ENCODE data around the gene OXSM.

Gene OXSM

DNA sequence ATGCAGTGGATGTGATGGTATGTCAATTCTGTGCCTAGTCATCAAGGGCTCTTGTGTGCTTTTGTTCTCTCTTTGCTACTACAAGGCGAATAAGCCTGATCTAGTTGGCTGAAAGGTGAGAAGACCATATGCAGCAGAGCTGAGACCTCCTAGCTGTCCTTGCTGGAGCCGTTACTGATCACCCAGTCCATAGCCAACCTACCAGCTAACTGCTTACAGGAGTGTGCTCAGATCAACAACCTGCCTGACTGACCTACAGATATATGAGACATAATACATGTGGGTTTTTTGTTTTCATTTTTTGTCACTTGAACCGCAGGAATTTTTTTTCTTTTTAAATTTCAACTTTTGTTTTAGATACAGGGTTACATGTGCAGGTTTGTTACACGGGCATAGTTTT lies 22.8 kb downstream of the OXSM start:
- H3K36me3 ChIP-seq (ENCODE audit: control insufficient read depth, insufficient read depth, low read length) = no peaks in the 10 kb centered on the region
- H3K4me3 ChIP-seq (replicated peaks; ENCODE audit: low read depth, low read length) = no peak overlapping the region
- no peaks in the 10 kb centered on the region for H3K27me3 ChIP-seq (replicated peaks; ENCODE audit: control insufficient read depth, insufficient read depth, low read length)
- DNase-seq (ENCODE audit: extremely low read depth, insufficient read length) = no peak
- TF ChIP-seq, protein P1, sequence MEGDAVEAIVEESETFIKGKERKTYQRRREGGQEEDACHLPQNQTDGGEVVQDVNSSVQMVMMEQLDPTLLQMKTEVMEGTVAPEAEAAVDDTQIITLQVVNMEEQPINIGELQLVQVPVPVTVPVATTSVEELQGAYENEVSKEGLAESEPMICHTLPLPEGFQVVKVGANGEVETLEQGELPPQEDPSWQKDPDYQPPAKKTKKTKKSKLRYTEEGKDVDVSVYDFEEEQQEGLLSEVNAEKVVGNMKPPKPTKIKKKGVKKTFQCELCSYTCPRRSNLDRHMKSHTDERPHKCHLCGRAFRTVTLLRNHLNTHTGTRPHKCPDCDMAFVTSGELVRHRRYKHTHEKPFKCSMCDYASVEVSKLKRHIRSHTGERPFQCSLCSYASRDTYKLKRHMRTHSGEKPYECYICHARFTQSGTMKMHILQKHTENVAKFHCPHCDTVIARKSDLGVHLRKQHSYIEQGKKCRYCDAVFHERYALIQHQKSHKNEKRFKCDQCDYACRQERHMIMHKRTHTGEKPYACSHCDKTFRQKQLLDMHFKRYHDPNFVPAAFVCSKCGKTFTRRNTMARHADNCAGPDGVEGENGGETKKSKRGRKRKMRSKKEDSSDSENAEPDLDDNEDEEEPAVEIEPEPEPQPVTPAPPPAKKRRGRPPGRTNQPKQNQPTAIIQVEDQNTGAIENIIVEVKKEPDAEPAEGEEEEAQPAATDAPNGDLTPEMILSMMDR (IDR thresholded peaks at IDR 0.05; ENCODE audit: insufficient read depth, low read length, poor library complexity, severe bottlenecking) = no peak

DNA sequence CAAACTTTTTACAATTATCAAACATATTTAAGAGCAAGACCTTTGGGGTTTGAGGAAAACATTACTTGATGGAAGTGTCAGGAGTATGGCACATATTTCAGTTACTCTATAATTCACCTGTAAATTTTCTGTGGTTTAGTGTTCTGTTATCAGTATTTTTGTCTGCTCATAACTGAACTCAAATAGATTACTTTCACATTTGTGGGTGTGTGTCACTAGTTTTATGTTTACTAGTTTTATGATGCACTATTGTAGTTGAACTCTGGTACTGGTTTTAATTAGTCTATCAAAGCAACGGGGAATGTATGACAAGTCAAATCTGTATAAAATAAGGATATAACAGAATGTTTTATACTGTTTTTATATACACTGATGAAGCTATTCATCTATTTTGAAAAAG lies 27.2 kb downstream of the OXSM start:
- H3K4me3 ChIP-seq (replicated peaks; ENCODE audit: low read depth, low read length) = no peak overlapping the region
- TF ChIP-seq, protein P1 (IDR thresholded peaks at IDR 0.05; ENCODE audit: insufficient read depth, low read length, poor library complexity, severe bottlenecking) = no peak
- no peaks in the 10 kb centered on the region for H3K36me3 ChIP-seq (ENCODE audit: control insufficient read depth, insufficient read depth, low read length)
- H3K27me3 ChIP-seq (replicated peaks; ENCODE audit: control insufficient read depth, insufficient read depth, low read length) = no peaks in the 10 kb centered on the region
- no peak for DNase-seq (ENCODE audit: extremely low read depth, insufficient read length)

DNA sequence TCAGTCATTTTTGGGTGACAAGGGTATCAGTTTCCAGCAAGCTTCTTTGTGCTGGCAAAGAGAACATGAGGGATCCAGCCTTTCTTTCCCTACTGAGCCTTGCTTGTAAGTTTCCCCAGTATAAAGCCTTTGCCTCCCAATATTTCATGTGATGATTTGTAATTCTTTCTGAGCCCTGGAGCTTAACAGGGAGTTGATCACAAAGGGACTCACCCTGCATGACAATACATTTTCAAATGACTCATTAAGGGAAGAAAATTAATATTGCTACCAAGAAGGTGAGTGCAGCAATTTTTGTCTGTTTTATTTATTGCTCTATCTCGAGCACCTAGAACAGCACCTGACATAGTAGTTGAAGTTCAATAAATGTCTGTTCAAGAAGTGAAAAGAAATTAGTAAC lies 27.7 kb downstream of the OXSM start:
- Histone ChIP-seq H3K36me3 (ENCODE audit: control insufficient read depth, insufficient read depth, low read length) (no peaks in the 10 kb centered on the region), H3K4me3 (replicated peaks; ENCODE audit: low read depth, low read length) (no peak overlapping the region)
- DNase-seq (ENCODE audit: extremely low read depth, insufficient read length) = no peak

GRCh38 chr3:25818335-25818734 lies 28.4 kb downstream of the OXSM start:
- Histone ChIP-seq H3K27me3 (replicated peaks; ENCODE audit: control insufficient read depth, insufficient read depth, low read length) (no peaks in the 10 kb centered on the region), H3K36me3 (ENCODE audit: control insufficient read depth, insufficient read depth, low read length) (no peaks in the 10 kb centered on the region), H3K4me3 (replicated peaks; ENCODE audit: low read depth, low read length) (no peak overlapping the region)
- TF ChIP-seq, protein P1 (IDR thresholded peaks at IDR 0.05; ENCODE audit: insufficient read depth, low read length, poor library complexity, severe bottlenecking) = no peak
- no peak for DNase-seq (ENCODE audit: extremely low read depth, insufficient read length)

More for the DNA sequence above, 27.7 kb downstream of the OXSM start:
- no peaks in the 10 kb centered on the region for H3K27me3 ChIP-seq (replicated peaks; ENCODE audit: control insufficient read depth, insufficient read depth, low read length)
- TF ChIP-seq, protein P1 (IDR thresholded peaks at IDR 0.05; ENCODE audit: insufficient read depth, low read length, poor library complexity, severe bottlenecking) = no peak

DNA sequence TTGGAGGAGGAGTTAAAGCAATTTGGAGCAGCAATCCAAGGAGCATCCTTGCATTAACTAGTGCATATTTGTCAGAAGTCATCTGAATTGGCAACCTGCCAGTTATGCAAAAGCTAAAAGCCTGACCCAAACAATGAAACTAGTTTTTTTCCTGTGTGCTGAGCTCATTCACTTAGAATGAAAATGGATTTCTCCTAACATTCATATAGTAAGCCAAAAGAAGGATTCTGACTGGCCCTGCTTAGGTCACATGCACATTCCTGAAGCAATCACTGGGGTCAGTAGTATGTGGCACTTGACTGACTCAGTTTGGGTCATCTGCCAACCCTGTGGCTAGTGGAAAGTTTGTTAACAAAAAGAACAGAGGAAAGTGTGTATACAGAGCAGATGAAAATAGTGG lies 30.5 kb downstream of the OXSM start:
- TF ChIP-seq, protein P1 (IDR thresholded peaks at IDR 0.05; ENCODE audit: insufficient read depth, low read length, poor library complexity, severe bottlenecking) = no peak
- no peaks in the 10 kb centered on the region for H3K36me3 ChIP-seq (ENCODE audit: control insufficient read depth, insufficient read depth, low read length)
- no peak for DNase-seq (ENCODE audit: extremely low read depth, insufficient read length)
- no peaks in the 10 kb centered on the region for H3K27me3 ChIP-seq (replicated peaks; ENCODE audit: control insufficient read depth, insufficient read depth, low read length)
- no peak overlapping the region for H3K4me3 ChIP-seq (replicated peaks; ENCODE audit: low read depth, low read length)

- DNase-seq (ENCODE audit: extremely low read depth, insufficient read length) = no peak
- H3K27me3 ChIP-seq (replicated peaks; ENCODE audit: control insufficient read depth, insufficient read depth, low read length) = no peaks in the 10 kb centered on the region
- no peak overlapping the region for H3K4me3 ChIP-seq (replicated peaks; ENCODE audit: low read depth, low read length)
- TF ChIP-seq, protein P1 (IDR thresholded peaks at IDR 0.05; ENCODE audit: insufficient read depth, low read length, poor library complexity, severe bottlenecking) = no peak
- no peaks in the 10 kb centered on the region for H3K36me3 ChIP-seq (ENCODE audit: control insufficient read depth, insufficient read depth, low read length)
Observed at GRCh38 chr3:25820816-25821486, 31.1 kb downstream of the OXSM start.

Measured in GM06990 (cell line).